GM12878 (cell line): ENCODE measurements around the gene SHMT1. TPM values are rescaled to one million over a fixed set of nuclear protein-coding genes. Genes with fewer than 3 reads are reported as not detected.

ENCODE experiments used
- ATAC-seq: fragments of 200-7000 bp; cut with Tn5 transposase; 3 replicates; pipeline ENCODE4 v1.9.1; 2020; ENCODE audit warnings: mild to moderate bottlenecking, moderate library complexity
- BruUV-seq: library from RNA; stranded (reverse); fragments of 400-500 nt; replicated peaks from 2 replicates; lab custom pipeline; 2021; lab: Mats Ljungman, UMichigan
- CTCF ChIA-PET: fragments of 300-600 bp; sonication (Branson Sonifier 250); formaldehyde crosslinking; extraction: SDS; loops from one replicate; lab custom pipeline; 2021; ENCODE audit warnings: inconsistent platforms; lab: Yijun Ruan, JAX
- POLR2A ChIA-PET: fragments of 350-600 bp; formaldehyde crosslinking; extraction: SDS; loops from one replicate; lab custom pipeline; 2021; ENCODE audit warnings: inconsistent platforms; lab: Charles Lee
- RAD21 ChIA-PET: fragments of 300-600 bp; sonication (Branson Sonifier 250); formaldehyde crosslinking; loops from one replicate; lab custom pipeline; 2023; ENCODE audit warnings: antibody characterized with exemption; ENCODE audit not compliant: unreplicated experiment; lab: Charles Lee
- SMC1A ChIA-PET: fragments of 300-600 bp; sonication (Branson Sonifier 250); formaldehyde crosslinking; loops from one replicate; lab custom pipeline; 2023; ENCODE audit not compliant: unreplicated experiment, uncharacterized antibody; lab: Charles Lee
- DNase-seq: peaks from one replicate; pipeline ENCODE4 v3.0.0-alpha.2; 2011; ENCODE audit warnings: low read depth, low spot score
- FAIRE-seq: peaks from 3 replicates; lab custom pipeline; 2011; peaks lifted over from hg19 to GRCh38; lab: Jason Lieb, UNC
- H2AFZ ChIP-seq: 2 replicates; pipeline ENCODE4 v1.6.0; 2011; ENCODE audit warnings: low read depth, low read length, control low read depth; ENCODE audit not compliant: control insufficient read depth
- H3K27ac ChIP-seq: 2 replicates; pipeline ENCODE4 v1.5.1; 2011; ENCODE audit warnings: control low read depth; ENCODE audit not compliant: control insufficient read depth, insufficient read depth
- H3K27me3 ChIP-seq, 2 experiments: replicated peaks in 1 of 2; 2 replicates each; pipeline versions ENCODE4 v1.6.0 to v1.6.1; 2011; ENCODE audit warnings: low read length in 1 of 2; ENCODE audit not compliant: control insufficient read depth in 2 of 2, insufficient read depth in 2 of 2
- H3K36me3 ChIP-seq, 2 experiments: 2 replicates each; pipeline ENCODE4 v1.5.1; 2011; ENCODE audit warnings: low read length in 1 of 2; ENCODE audit not compliant: control insufficient read depth in 2 of 2, insufficient read depth in 2 of 2
- H3K4me1 ChIP-seq: 2 replicates; pipeline ENCODE4 v1.6.1; 2011; ENCODE audit warnings: mild to moderate bottlenecking, low read length, moderate library complexity, mixed read lengths; ENCODE audit not compliant: control insufficient read depth, insufficient read depth
- H3K4me2 ChIP-seq: 2 replicates; pipeline ENCODE4 v1.6.0; 2011; ENCODE audit warnings: control low read depth; ENCODE audit not compliant: control insufficient read depth, insufficient read depth
- H3K4me3 ChIP-seq: fragments of 200-600 bp; sonication (generic); 2 replicates; pipeline ENCODE4 v1.5.1; 2016
- H3K79me2 ChIP-seq: 2 replicates; pipeline ENCODE4 v1.6.0; 2011; ENCODE audit warnings: low read length; ENCODE audit not compliant: control insufficient read depth, insufficient read depth
- H3K9ac ChIP-seq: 2 replicates; pipeline ENCODE4 v1.8.0; 2011; ENCODE audit warnings: low read length, control low read depth, mixed read lengths; ENCODE audit not compliant: control insufficient read depth, insufficient read depth
- H3K9me3 ChIP-seq: replicated peaks from 3 replicates; pipeline ENCODE4 v1.5.1; 2011; ENCODE audit warnings: mild to moderate bottlenecking, low read length; ENCODE audit not compliant: control insufficient read depth, insufficient read depth
- H4K20me1 ChIP-seq: 2 replicates; pipeline ENCODE4 v1.6.0; 2011; ENCODE audit not compliant: control insufficient read depth, insufficient read depth
- CHD4 ChIP-seq: fragments of 200-600 bp; sonication (generic); IDR thresholded peaks from 2 replicates; pipeline ENCODE4 v1.6.1; 2016; ENCODE audit warnings: mild to moderate bottlenecking
- EED ChIP-seq: sonication (generic); IDR thresholded peaks from 2 replicates; pipeline ENCODE4 v1.6.1; 2016; ENCODE audit warnings: antibody characterized with exemption, low read depth
- ESRRA ChIP-seq: IDR thresholded peaks from 2 replicates; pipeline ENCODE4 v1.6.1; 2012; ENCODE audit warnings: mild to moderate bottlenecking, low read length, improper control_type of control experiment
- FOS ChIP-seq: IDR thresholded peaks from 3 replicates; pipeline ENCODE4 v1.6.1; 2011; ENCODE audit warnings: borderline replicate concordance; ENCODE audit not compliant: insufficient read length; ENCODE audit errors: extremely low read depth
- FOXK2 ChIP-seq: fragments of 450-650 bp; IDR thresholded peaks from 2 replicates; pipeline ENCODE4 v1.6.1; 2017; ENCODE audit warnings: mild to moderate bottlenecking, moderate library complexity
- HDAC2 ChIP-seq: fragments of 200-600 bp; sonication (generic); IDR thresholded peaks from 2 replicates; pipeline ENCODE4 v1.6.1; 2017
- MEF2B ChIP-seq: fragments of 450-650 bp; IDR thresholded peaks from 2 replicates; pipeline ENCODE4 v1.6.1; 2018; ENCODE audit warnings: mild to moderate bottlenecking, moderate library complexity; ENCODE audit not compliant: partially characterized antibody, poor library complexity, severe bottlenecking
- NFYA ChIP-seq: IDR thresholded peaks from 2 replicates; pipeline ENCODE4 v1.6.1; 2011; ENCODE audit warnings: low read depth, mild to moderate bottlenecking, low read length, improper control_type of control experiment, borderline replicate concordance
- NRF1 ChIP-seq: conservative IDR thresholded peaks from 2 replicates; pipeline ENCODE4 v1.6.1; 2011; ENCODE audit warnings: mild to moderate bottlenecking, low read depth, low read length, improper control_type of control experiment
- PML ChIP-seq: IDR thresholded peaks from 2 replicates; pipeline ENCODE4 v1.6.1; 2012; ENCODE audit warnings: low read length, inconsistent platforms
- SMAD1 ChIP-seq: fragments of 450-650 bp; IDR thresholded peaks from 2 replicates; pipeline ENCODE4 v1.6.1; 2018; ENCODE audit warnings: mild to moderate bottlenecking, low read depth; ENCODE audit not compliant: partially characterized antibody
- ZNF217 ChIP-seq: fragments of 450-650 bp; IDR thresholded peaks from 2 replicates; pipeline ENCODE4 v1.6.1; 2017; ENCODE audit warnings: antibody characterized with exemption, mild to moderate bottlenecking
- WGBS: methylation state at CpG from one replicate; pipeline ENCODE4 v1.1.6; 2016; ENCODE audit warnings: low lambda C conversion rate; ENCODE audit not compliant: insufficient replicate concordance, insufficient coverage; ENCODE audit errors: missing lambda C conversion rate; 5-methylcytosine and 5-hydroxymethylcytosine counted together
- in situ Hi-C: fragments of 300-500 bp; cut with MboI; formaldehyde crosslinking; loops from 9 replicates; pipeline ENCODE4 v1.14.3; 2018; ENCODE audit warnings: mixed read lengths
- intact Hi-C: fragments of 100-400 bp; cut with micrococcal nuclease; formaldehyde crosslinking; loops from one replicate; pipeline ENCODE4 v1.14.2; 2022; ENCODE audit not compliant: unreplicated experiment
- polyA plus RNA-seq, 11 experiments: library from polyadenylated mRNA; depleted of rRNA in 4 of 11; unstranded in 6 of 11; stranded (reverse) in 5 of 11; fragments of >200 nt; fragmentation: Nextera tagmentation in 4 of 11; fragmentation: Illumina TruSeq in 1 of 11; extraction: Ambion mirVana in 4 of 11; extraction: Trizol in 1 of 11; gene quantifications; 1 replicate in 1 of 11; 2 replicates in 10 of 11; pipeline versions ENCODE4 v1.2.1 to v1.2.3, GENCODE V29; 2011 to 2016; ENCODE audit warnings: inconsistent platforms in 2 of 11, missing spikeins in 2 of 11, low read depth in 1 of 11
- total RNA-seq, 4 experiments: library from RNA; depleted of rRNA in 3 of 4; stranded (reverse); fragments of >200 nt in 3 of 4; fragmentation: Illumina TruSeq in 1 of 4; extraction: Trizol in 1 of 4; gene quantifications; 2 replicates each; pipeline versions ENCODE4 v1.2.1 to v1.2.3, GENCODE V29; 2013 to 2021
- TF ChIP-seq, protein P1 (sequence below): fragments of 450-650 bp; IDR thresholded peaks from 2 replicates; pipeline ENCODE4 v1.6.1; 2018; ENCODE audit warnings: mild to moderate bottlenecking, low read depth, moderate library complexity; ENCODE audit not compliant: partially characterized antibody
- TF ChIP-seq, protein P2 (sequence below): fragments of 450-650 bp; IDR thresholded peaks from 2 replicates; pipeline ENCODE4 v1.6.1; 2017; ENCODE audit warnings: mild to moderate bottlenecking, moderate library complexity

Gene SHMT1
- total and polyA plus RNA-seq, 10 of the 15 experiments (the other 5 are each of a cell fraction or from before 2014, with no cell fraction given), result 5.2 to 60.1 (median 34.6) TPM

DNA sequence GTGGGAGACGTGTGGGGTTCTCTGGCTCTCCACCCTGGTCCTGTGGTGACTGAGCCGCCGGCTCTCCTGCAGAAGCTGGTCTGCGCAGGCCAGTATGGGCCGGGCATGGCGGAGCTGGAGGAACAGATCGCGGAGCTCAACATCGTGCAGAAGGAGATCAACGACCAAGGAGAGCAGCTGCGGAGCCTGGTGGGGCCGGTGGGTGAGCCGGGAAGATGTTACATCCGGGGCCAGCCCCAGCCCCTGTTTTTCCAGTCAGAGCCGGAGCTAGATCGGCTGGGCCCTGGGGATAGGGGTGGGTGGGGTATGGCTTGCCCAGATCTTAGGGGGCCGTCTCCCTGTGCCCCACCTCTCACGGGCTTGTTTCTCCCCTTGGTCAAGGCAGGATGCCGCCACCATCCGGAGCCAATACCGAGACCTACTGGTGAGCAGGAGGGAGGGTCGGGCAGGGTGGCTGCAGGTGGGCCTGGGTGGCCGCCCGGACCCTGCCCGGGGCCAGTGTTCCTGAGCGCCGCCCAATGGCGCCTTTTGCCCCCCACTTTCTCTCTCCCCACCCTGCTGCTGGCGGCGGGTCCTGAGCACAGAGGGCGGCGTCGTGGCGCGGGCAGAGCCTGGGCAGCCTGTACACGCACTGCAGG lies 19.2 kb upstream of the SHMT1 start (continued):
- TF ChIP-seq, protein P1, sequence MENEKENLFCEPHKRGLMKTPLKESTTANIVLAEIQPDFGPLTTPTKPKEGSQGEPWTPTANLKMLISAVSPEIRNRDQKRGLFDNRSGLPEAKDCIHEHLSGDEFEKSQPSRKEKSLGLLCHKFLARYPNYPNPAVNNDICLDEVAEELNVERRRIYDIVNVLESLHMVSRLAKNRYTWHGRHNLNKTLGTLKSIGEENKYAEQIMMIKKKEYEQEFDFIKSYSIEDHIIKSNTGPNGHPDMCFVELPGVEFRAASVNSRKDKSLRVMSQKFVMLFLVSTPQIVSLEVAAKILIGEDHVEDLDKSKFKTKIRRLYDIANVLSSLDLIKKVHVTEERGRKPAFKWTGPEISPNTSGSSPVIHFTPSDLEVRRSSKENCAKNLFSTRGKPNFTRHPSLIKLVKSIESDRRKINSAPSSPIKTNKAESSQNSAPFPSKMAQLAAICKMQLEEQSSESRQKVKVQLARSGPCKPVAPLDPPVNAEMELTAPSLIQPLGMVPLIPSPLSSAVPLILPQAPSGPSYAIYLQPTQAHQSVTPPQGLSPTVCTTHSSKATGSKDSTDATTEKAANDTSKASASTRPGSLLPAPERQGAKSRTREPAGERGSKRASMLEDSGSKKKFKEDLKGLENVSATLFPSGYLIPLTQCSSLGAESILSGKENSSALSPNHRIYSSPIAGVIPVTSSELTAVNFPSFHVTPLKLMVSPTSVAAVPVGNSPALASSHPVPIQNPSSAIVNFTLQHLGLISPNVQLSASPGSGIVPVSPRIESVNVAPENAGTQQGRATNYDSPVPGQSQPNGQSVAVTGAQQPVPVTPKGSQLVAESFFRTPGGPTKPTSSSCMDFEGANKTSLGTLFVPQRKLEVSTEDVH, result no peak
- TF ChIP-seq PML (no peak), SMAD1 (no peak), FOS (no peak), MEF2B (no peak), HDAC2 (no peak)

DNA sequence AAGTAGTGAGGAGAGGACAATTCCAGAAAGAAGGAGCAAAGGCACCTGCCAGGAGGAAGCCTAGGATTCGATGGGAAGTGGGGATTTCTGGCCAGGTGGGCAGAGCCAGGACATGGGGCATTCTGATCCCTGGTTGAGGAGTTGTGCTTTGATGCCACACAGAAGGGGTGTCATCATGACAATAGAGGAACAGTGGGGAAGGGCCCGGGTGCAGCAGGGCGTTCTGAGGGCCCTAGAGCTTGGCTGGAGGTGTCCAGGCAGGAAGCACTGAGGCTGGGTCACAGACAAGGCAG lies 18.5 kb upstream of the SHMT1 start:
- SMC1A ChIA-PET, result no interaction called here
- no peak for ATAC-seq
- DNase-seq, result no peak
- POLR2A ChIA-PET, result no interaction called here
- TF ChIP-seq CHD4 (no peak), NRF1 (no peak), EED (no peak), ZNF217 (no peak), NFYA (no peak), FOXK2 (no peak), ESRRA (no peak), FOS (no peak)
- TF ChIP-seq, protein P2, sequence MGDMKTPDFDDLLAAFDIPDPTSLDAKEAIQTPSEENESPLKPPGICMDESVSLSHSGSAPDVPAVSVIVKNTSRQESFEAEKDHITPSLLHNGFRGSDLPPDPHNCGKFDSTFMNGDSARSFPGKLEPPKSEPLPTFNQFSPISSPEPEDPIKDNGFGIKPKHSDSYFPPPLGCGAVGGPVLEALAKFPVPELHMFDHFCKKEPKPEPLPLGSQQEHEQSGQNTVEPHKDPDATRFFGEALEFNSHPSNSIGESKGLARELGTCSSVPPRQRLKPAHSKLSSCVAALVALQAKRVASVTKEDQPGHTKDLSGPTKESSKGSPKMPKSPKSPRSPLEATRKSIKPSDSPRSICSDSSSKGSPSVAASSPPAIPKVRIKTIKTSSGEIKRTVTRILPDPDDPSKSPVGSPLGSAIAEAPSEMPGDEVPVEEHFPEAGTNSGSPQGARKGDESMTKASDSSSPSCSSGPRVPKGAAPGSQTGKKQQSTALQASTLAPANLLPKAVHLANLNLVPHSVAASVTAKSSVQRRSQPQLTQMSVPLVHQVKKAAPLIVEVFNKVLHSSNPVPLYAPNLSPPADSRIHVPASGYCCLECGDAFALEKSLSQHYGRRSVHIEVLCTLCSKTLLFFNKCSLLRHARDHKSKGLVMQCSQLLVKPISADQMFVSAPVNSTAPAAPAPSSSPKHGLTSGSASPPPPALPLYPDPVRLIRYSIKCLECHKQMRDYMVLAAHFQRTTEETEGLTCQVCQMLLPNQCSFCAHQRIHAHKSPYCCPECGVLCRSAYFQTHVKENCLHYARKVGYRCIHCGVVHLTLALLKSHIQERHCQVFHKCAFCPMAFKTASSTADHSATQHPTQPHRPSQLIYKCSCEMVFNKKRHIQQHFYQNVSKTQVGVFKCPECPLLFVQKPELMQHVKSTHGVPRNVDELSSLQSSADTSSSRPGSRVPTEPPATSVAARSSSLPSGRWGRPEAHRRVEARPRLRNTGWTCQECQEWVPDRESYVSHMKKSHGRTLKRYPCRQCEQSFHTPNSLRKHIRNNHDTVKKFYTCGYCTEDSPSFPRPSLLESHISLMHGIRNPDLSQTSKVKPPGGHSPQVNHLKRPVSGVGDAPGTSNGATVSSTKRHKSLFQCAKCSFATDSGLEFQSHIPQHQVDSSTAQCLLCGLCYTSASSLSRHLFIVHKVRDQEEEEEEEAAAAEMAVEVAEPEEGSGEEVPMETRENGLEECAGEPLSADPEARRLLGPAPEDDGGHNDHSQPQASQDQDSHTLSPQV, result no peak
- TF ChIP-seq, all 136 proteins: peak for 0
- WGBS, result 44% methylated on average over 3 of the region's 3 CpGs
- no peak overlapping the region for H3K4me2 ChIP-seq
- H3K36me3 ChIP-seq, result no peaks in the 10 kb centered on the region
- H3K27me3 ChIP-seq, result no peaks in the 10 kb centered on the region; a peak in 1 of 4 replicates
- no peak overlapping the region for H2AFZ ChIP-seq
- no peaks in the 10 kb centered on the region for H4K20me1 ChIP-seq
- H3K27ac ChIP-seq, result no peak overlapping the region
- H3K9me3 ChIP-seq, result no peaks in the 10 kb centered on the region
- H3K4me1 ChIP-seq, result peaks cover 5% of the 10 kb centered on the region; the same call in 1 of the 2 replicates
- no peaks in the 10 kb centered on the region for H3K79me2 ChIP-seq
- no TSS peak for BruUV-seq
- in situ Hi-C loops (no loop called here), intact Hi-C loops (no loop called here)
- CTCF ChIA-PET, result no interaction called here
- H3K9ac ChIP-seq, result no peak overlapping the region
- RAD21 ChIA-PET, result no interaction called here
- no peak for FAIRE-seq
- no peak overlapping the region for H3K4me3 ChIP-seq
